Ectodermal cell (in vitro differentiated cells): ENCODE results near the gene MTUS2.

Experiments used
- H3K27ac ChIP-seq: 2 replicates; pipeline ENCODE4 v1.7.0; 2013; ENCODE audit warnings: mild to moderate bottlenecking, low read depth, low read length; ENCODE audit not compliant: insufficient read depth, poor library complexity, severe bottlenecking
- H3K27me3 ChIP-seq: 2 replicates; pipeline ENCODE4 v1.7.0; 2013; ENCODE audit warnings: mild to moderate bottlenecking, low read length; ENCODE audit not compliant: insufficient read depth, control insufficient read depth, poor library complexity, severe bottlenecking
- H3K36me3 ChIP-seq: one replicate; pipeline ENCODE4 v1.7.0; 2013; ENCODE audit warnings: low read length; ENCODE audit not compliant: control insufficient read depth, insufficient read depth
- H3K4me1 ChIP-seq: one replicate; pipeline ENCODE4 v1.7.0; 2013; ENCODE audit warnings: low read length; ENCODE audit not compliant: control insufficient read depth, insufficient read depth
- H3K4me3 ChIP-seq: 2 replicates; pipeline ENCODE4 v1.7.0; 2013; ENCODE audit warnings: low read depth, low read length, control low read depth; ENCODE audit not compliant: insufficient read depth
- H3K9me3 ChIP-seq: 2 replicates; pipeline ENCODE4 v1.7.0; 2013; ENCODE audit warnings: mild to moderate bottlenecking, low read length, moderate library complexity; ENCODE audit not compliant: control insufficient read depth
- WGBS, 2 experiments: methylation state at CpG; one replicate each; pipeline ENCODE4 v1.1.7; 2013; ENCODE audit warnings: missing lambda C conversion rate in 2 of 2; 5-methylcytosine and 5-hydroxymethylcytosine counted together

Gene MTUS2

DNA sequence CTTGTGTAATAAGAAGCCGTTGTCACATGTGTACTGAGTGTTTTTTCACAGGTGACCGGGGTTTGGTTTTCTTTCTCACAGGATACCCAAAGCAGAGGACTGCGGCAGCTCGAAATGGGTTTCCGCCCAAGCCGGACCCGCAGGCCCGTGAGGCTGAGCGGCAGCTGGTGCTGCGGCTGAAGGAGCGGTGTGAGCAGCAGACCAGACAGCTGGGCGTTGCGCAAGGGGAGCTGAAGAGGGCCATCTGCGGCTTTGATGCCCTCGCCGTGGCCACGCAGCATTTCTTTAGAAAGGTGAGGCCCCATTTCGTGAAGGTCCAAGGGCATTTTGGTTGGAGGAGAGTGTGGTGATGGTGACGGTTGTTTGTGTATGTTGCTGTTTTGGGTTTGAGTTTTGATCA lies 539.0 kb downstream of the MTUS2 start:
- H3K36me3 ChIP-seq = no peaks in the 10 kb centered on the region
- WGBS, 2 experiments = 93 to 95% methylated on average over 19 of the region's 19 CpGs
- no peaks in the 10 kb centered on the region for H3K27me3 ChIP-seq
- H3K4me3 ChIP-seq = no peak overlapping the region
- H3K4me1 ChIP-seq = no peaks in the 10 kb centered on the region
- H3K27ac ChIP-seq = no peak overlapping the region
- H3K9me3 ChIP-seq = no peaks in the 10 kb centered on the region

GRCh38 chr13:29361716-29362115 lies 541.6 kb downstream of the MTUS2 start:
- no peaks in the 10 kb centered on the region for H3K4me1 ChIP-seq
- no peak overlapping the region for H3K27ac ChIP-seq
- no peaks in the 10 kb centered on the region for H3K9me3 ChIP-seq
- no peak overlapping the region for H3K4me3 ChIP-seq
- WGBS, 2 experiments = 65 to 68% methylated on average over 3 of the region's 3 CpGs
- no peaks in the 10 kb centered on the region for H3K36me3 ChIP-seq
- H3K27me3 ChIP-seq = no peaks in the 10 kb centered on the region

- H3K36me3 ChIP-seq = no peaks in the 10 kb centered on the region
- H3K4me3 ChIP-seq = no peak overlapping the region
- no peak overlapping the region for H3K27ac ChIP-seq
- H3K27me3 ChIP-seq = no peaks in the 10 kb centered on the region
- 34 to 42% methylated on average over 6 of the region's 6 CpGs for WGBS, 2 experiments
- H3K4me1 ChIP-seq = no peaks in the 10 kb centered on the region
- no peaks in the 10 kb centered on the region for H3K9me3 ChIP-seq
Measured at GRCh38 chr13:29362849-29363604, 542.9 kb downstream of the MTUS2 start.

DNA sequence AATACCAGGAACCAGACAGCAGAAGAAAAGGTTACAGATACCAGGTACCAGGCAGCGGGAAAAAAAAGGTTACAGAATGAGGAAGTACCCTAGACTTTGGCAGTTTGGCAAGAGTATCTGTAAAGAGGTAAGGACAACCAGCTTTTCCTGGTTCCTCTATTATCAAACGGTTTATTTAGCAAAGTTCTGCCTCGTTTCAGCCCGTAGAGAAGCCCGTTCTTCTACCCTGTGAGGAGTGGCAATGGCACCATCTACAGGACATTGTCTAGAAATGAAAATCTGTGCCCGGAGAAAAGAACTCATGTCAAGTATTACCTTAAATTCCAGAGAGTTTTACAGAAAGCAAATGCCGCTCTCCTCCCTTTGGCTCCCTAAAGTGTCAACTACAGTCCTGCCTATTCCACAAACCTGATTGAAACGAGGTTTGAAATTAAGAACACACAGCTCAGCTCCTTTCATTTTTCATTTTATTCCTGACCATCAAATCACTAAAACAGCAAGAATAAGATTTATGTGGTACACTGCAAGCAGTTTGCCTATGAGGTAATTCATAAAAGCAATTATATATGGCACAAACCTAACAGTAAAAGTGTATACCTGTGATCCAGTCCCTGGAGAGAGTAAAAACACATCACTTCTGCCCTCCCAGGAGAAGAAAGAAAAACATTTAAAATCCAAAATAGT lies 549.1 kb downstream of the MTUS2 start:
- no peaks in the 10 kb centered on the region for H3K36me3 ChIP-seq
- H3K27ac ChIP-seq = no peak overlapping the region
- H3K4me3 ChIP-seq = no peak overlapping the region
- no peaks in the 10 kb centered on the region for H3K27me3 ChIP-seq
- WGBS, 2 experiments = 28 to 31% methylated on average over 8 of the region's 8 CpGs
- H3K9me3 ChIP-seq = no peaks in the 10 kb centered on the region
- no peaks in the 10 kb centered on the region for H3K4me1 ChIP-seq

GRCh38 chr13:29379281-29379680 lies 559.1 kb downstream of the MTUS2 start:
- Histone ChIP-seq H3K36me3 (no peaks in the 10 kb centered on the region), H3K4me3 (no peak overlapping the region), H3K9me3 (no peaks in the 10 kb centered on the region), H3K27me3 (no peaks in the 10 kb centered on the region), H3K4me1 (no peaks in the 10 kb centered on the region), H3K27ac (no peak overlapping the region)
- 86 to 90% methylated on average over 4 of the region's 4 CpGs for WGBS, 2 experiments

- Histone ChIP-seq H3K4me3 (no peak overlapping the region), H3K9me3 (no peaks in the 10 kb centered on the region), H3K27ac (no peak overlapping the region), H3K4me1 (no peaks in the 10 kb centered on the region), H3K36me3 (no peaks in the 10 kb centered on the region), H3K27me3 (no peaks in the 10 kb centered on the region)
- WGBS, 2 experiments = 15 to 24% methylated on average over 1 of the region's 1 CpG
Measured at GRCh38 chr13:29379865-29380264, 559.7 kb downstream of the MTUS2 start.

- Histone ChIP-seq H3K9me3 (peaks cover 2% of the 10 kb centered on the region), H3K4me1 (no peaks in the 10 kb centered on the region), H3K36me3 (no peaks in the 10 kb centered on the region), H3K4me3 (no peak overlapping the region), H3K27me3 (no peaks in the 10 kb centered on the region), H3K27ac (no peak overlapping the region)
- WGBS, 2 experiments = 89 to 95% methylated on average over 6 of the region's 6 CpGs
Measured at GRCh38 chr13:29382021-29382420, 561.9 kb downstream of the MTUS2 start.

GRCh38 chr13:29383476-29383875 lies 563.3 kb downstream of the MTUS2 start:
- Histone ChIP-seq H3K9me3 (peaks cover 4% of the 10 kb centered on the region), H3K36me3 (no peaks in the 10 kb centered on the region), H3K4me1 (no peaks in the 10 kb centered on the region), H3K27ac (no peak overlapping the region), H3K27me3 (no peaks in the 10 kb centered on the region), H3K4me3 (no peak overlapping the region)
- 73 to 78% methylated on average over 5 of the region's 5 CpGs for WGBS, 2 experiments

DNA sequence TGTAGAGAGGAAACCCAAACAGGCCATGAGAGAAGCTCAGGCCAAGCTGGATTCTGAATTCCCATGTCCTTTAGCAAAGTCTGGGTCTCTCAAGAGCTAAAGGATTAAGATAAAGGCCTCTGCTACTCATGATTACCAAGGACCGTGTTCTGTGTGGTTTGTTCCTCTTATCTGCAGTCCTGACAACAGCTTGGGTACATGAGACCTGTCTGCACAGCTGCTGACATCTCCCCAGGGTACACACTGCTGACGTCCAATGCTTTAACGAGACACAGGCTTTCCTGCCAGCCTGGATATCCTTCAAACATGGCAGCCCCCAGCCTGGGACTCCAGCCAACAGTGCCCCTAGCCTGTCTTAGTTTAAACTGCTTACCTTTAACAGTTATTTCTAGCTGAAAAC lies 564.3 kb downstream of the MTUS2 start:
- peaks cover 4% of the 10 kb centered on the region for H3K9me3 ChIP-seq
- 41 to 43% methylated on average over 3 of the region's 3 CpGs for WGBS, 2 experiments

DNA sequence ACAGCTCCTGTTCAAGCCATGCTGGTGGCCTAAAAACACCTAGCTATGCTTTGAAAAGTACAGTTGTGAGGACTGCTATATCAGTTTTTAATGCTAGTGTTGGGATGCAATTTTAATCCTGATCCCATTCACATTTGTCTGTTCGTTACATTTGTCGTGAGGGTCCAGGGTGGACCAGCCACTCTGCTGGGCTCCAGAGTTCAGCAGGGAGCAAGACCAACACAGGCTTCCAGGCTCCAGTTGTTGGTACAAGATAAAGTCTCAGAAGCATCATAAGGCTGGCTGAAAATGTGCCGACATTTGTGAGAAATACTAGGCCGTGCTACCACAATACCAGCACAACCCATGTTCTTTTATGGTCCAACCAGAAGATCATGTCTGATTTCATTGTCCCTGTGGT lies 564.7 kb downstream of the MTUS2 start:
- Histone ChIP-seq H3K27ac (no peak overlapping the region), H3K9me3 (peaks cover 4% of the 10 kb centered on the region), H3K27me3 (no peaks in the 10 kb centered on the region), H3K4me1 (no peaks in the 10 kb centered on the region), H3K36me3 (no peaks in the 10 kb centered on the region), H3K4me3 (no peak overlapping the region)
- WGBS, 2 experiments = 80 to 83% methylated on average over 4 of the region's 4 CpGs

More for the DNA sequence above, 564.3 kb downstream of the MTUS2 start:
- H3K27me3 ChIP-seq = no peaks in the 10 kb centered on the region
- no peaks in the 10 kb centered on the region for H3K36me3 ChIP-seq
- H3K4me1 ChIP-seq = no peaks in the 10 kb centered on the region
- no peak overlapping the region for H3K4me3 ChIP-seq
- no peak overlapping the region for H3K27ac ChIP-seq
